Globus pallidus (tissue), 1 donor: Measurements from ENCODE around the gene HES6.

Experiments
- DNase-seq: peaks from one replicate; pipeline ENCODE4 v3.0.0-alpha.2; 2015; ENCODE audit warnings: low spot score

Gene HES6

DNA sequence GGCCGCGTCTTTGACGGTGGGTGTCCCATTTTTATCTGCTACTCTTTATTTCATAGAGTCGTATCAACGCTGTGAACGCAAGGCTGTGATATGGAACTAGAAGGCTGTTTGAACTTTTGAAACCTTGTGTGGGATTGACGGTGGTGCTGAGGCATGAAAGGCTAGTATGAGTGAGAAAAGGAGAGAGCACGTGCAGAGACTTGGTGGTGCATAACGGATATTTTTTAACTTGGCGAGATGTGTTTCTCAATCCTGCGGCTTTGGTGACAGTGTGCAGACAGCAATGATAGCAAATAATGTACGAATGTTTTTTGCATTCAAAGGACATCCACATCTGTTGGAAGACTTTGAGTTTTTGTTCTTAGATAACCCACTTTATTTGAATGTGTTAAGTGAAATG, 6.2 kb downstream of the HES6 start:
- DNase-seq, result no peak

DNA sequence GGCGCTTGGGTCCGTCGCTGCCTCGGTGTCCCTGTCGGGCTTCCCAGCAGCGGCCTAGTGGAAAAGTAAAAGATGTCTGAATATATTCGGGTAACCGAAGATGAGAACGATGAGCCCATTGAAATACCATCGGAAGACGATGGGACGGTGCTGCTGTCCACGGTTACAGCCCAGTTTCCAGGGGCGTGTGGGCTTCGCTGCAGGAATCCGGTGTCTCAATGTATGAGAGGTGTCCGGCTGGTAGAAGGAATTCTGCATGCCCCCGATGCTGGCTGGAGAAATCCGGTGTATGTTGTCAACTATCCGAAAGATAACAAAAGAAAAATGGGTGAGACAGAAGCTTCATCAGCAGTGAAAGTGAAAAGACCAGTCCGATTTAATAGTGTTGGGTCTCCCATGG, 8.0 kb downstream of the HES6 start:
- DNase-seq, result no peak

DNA sequence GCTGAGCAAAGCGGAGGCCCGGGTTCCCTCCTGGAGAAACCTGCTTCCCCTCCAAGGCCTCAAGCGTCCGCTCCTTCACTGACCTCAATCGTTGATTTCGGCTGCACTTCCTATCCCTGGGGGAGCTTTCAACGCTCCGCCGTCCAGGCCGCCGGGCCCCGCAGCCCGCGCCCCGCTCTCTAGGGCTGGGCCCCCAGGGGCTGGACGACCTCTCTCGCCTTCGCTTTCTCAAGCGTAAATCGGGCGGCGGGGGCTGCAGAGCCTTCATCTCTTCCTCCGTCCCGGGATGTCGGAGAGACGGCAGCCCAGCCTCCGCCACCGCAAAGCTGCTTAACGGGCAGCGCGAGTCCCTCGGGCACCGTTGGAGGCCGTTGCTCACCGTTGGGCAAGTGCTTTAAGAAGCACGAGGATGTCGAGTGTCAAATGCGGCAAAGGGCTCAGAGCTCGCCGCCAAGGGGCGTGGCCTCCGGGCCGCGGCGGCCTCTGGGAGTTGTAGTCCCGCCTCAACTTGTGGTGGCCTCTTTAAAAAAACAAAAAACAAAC, 8.5 kb downstream of the HES6 start:
- DNase-seq, result peak; percentile 72

DNA sequence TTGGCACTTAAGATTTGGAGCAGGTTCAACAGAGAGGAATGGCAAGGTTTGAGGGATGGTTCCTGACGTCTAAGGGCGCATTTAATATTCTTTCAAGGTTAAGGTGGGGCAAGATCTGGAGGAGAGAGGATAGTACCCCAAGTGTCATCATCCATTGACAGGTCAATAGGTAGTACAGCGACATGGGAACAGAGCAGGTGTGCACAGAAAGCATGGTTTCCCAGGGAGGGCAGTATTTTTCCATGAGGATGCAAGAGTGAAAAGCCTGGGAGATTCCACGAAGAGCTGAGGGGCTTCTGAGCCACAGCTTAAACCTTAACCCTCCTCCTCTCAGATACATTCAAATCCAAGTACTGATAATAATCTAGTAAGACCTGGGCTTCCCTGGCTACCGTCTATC, 9.1 kb downstream of the HES6 start:
- no peak for DNase-seq

DNA sequence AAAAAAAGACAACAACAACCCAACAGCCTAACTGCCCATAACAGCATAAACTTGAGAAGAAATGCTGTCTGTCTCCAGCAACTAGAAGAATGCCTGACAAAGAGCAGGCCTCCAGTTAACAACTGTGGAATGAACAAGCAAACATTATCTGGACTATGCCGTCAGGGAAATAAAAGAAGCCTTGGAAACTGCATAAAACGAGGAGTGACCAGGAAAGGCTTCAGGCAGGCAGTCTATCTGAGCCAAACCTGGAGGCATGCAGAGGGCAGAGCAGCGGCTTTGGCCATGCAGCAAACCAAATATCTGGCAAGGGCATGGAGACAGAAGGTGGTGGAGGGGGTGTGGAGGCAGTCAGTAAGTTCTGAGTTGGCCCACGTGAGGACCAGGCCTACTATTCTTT, 11.1 kb downstream of the HES6 start:
- no peak for DNase-seq

DNA sequence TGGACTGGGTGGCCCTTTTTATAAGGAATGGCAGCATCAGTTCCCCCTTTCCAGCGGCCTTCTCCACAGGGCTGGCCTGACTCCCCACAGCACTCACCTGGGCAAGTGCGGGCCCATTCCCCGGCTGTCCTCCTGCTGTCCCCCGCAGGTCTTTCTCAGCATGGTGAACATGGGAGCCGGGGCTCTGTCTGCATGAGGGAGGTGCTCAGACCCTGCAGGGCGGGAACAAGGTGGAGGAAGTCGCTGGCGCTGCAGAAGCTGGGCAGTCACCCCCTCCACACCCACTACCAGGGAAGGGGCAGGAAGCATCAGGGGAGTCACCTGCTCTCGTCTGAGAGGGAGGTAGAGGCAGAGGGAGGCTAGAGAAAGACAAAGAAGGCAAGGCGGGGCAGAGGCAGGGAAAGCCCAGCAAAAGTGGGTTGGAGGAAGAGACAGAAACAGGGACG, 12.2 kb downstream of the HES6 start:
- DNase-seq, result no peak

DNA sequence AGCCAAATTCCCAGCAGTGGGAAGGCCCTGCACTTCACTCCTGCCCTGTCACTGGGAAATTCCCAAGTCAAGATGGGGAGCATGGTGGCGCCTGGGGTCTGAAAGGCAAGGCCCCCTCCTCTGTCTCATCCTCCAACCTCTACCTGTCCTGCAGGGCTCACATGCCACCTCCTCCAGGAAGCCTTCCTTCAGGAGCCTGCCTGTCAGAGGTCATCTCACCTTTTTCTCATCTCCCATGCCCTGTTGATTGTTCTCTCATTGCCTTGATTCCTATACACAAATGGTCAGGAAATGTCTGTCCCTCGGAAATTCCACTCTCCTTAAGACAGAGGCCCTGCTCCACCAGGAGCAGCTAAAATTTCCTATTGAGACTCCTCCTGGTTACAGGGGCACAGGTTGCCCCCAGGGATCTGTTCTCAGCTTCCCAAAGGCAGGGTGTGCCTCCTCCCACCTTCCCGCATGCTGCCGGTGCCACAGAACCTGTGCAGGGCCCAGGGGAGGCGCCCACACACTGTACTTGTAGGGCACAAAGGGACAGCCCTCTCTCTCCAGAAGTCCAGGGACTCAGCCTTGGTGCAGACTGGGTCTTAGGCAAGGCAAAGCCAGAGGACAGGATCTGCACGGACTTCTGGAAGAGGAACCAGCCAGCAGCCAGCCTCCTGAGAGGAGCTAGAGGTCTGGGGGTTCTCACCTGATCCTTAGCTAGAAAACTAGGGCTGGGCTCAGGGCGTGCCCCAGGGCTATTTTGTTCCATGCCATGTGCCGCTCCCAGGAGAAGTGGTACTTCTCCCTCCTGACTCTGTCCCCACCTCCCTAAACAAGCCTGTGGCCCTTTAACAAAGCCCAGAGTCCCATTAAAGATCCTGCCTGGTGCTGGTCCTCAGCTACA, 12.9 kb downstream of the HES6 start:
- no peak for DNase-seq

DNA sequence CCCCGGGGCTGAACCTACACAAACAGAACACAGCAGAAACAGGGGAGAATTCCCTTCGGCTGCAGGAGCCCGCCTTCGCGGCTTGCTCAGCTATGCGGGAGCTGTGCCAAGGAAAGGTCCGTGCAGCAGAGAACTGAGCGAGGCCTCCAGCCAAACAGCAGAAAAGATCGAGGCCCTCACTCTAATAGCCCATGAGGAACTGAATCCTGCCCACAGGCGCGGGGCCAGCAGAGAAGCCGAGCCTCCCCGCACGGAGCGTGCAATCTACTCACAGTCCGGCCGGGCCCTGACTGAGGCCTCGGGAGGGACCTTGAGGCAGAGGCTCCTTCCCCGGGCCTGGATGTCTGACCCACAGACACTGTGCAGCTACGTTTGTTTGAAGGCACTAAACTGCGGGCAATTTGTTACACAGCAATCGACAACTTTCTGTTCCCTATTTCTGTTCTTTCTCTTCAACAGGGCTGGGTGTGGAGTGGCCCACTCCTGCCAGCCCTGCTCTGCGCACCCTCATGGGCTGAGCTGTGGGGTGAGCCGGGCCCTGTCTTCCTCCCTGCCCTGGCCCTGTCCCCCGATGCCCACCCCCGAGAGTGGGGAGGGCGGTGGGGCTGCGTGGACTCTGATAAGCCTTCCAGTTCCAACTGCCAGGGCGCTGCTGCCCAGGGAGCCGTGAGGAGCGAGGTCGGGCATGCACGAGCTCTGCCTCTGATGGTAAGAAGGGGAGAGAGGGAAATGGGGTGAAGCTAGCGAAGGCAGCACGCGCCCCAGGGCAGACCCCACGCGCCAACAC, 13.7 kb downstream of the HES6 start:
- no peak for DNase-seq

DNA sequence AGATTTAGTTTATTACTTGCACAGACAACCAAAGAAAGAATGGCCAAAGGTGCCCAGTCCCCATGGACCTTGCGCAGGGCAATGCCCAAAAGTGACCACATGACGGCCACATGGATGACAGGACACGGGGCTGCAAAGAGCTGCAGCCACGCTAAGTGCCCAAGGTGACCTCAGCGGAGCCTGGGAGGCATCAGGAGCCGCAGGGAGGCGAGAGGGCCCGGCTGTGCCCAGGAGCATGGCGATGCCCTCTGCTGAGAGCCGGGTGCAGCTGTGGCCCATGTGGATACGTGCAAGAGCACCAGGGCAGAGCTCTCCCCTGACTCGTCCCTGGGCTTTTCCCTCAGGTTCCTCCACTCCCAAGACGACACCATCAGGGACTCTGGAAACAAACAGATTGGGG, 14.7 kb downstream of the HES6 start:
- no peak for DNase-seq

DNA sequence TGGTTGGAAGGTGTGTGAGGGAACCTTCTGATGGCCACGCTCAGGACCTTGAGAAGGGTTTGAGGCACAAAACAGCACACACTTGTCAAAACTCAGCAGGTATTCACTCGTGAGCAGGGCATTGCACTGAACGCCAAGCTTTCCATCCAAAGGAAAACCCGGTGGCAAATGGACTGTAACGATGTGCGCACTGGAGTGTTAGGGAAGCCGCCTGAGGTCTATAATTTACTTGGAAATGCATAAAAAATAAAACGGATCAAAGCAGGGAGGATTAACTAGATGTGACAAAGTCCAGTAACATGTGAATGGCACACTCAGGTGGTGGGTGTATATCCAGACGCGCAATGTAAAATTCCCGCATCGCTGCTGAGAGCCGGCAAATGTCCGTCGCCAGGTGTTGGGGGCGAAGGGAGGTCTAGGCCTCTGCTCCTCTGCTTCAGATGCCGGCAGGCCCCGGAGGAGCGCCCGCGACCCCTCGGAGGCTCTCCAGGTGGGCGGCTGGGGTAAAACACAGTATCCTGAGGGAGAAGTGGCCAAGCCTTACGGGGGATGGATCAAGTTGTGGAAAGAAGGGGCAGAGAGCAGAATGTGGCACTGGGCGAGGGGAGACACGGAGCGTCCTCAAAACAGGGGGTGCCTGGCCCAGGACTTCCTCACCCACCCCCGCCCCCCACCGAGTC, 15.3 kb downstream of the HES6 start:
- DNase-seq, result no peak

DNA sequence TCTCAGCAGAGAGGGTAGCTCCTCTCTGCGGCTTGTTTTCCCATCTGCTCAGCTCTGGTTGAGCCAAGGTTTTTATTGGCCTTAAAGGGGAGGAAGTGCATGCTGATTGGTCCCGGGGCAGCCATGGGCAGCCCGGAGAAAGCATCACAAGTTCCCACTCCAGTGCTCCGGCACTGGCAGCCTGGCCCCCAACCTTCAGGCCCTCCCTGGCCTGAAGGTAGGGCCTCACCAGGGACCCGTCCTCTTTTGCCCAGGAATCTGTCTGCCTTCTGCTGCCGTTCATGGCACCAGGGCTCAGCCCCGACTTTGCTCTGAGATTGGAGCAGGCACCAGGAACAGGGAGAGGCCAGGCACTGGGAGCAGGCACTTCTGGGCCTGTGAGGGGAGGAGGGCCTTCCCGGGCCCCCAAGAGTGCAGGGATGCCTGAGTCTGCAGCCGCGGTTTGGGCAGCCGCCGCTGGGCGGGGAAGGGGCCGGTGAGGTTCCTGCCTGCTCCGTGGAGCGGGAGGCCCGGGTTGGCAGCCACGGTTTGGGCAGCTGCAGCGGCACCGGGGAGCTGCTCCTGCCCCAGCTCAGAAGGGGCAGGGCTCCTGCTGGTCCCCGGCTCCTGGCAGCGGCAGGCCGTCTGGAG, 18.8 kb downstream of the HES6 start:
- peak; percentile 93 for DNase-seq

DNA sequence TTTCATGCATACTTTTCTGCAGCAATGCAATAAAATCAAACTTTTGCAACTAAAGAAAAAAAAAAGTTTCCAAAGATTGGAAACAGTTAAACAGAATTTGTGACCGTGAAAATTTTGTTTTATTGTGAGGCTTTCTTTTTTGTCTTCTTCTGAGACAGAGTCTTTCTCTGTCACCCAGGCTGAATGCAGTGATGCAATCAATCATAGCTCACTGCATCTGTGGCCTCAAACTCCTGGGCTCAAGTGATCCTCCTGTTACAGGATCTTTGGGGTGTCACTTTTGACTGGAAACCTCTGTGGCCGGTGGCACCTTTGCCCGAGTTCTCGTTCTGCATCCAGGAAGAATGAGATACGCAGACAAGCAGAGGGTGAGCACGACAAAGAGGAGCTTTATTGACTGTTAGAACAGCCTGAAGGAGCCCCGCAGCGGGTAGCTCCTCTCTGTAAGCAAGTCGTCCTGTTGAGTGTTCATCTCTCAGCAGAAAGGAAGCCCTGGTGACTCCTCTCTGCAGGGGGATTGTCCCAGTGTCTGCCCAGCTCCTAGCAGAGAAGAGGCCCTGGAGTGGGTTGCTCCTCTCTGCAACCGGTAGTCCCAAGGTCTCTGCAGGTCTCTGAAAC, 19.5 kb downstream of the HES6 start:
- peak; percentile 62 for DNase-seq

DNA sequence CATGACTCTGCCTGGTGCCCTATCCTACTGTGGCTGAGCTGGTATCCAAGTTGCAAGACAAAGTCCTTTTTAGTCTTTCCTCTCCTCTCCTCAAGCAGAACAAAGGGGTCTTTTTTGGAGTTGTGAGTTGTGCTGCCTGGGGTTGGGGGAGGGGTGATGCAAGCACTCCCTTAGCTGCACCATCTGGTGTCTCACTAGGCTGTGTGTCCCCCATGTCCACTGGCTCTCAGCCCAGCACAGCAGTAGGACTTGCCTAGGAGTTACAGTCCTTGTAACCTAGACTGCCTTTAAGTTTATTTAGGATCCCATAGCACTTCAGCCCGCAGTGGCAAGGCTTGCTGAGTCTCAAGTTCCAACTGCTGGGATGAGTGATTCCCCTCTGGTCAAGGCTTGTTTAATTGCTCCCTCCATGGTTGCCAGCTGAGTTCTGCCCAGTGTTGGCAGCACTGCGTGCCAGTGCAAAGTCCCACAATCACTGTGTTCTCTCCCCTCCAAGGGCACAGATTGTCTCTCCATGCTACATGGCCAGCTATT, 23.1 kb downstream of the HES6 start:
- DNase-seq, result peak; percentile 99

DNA sequence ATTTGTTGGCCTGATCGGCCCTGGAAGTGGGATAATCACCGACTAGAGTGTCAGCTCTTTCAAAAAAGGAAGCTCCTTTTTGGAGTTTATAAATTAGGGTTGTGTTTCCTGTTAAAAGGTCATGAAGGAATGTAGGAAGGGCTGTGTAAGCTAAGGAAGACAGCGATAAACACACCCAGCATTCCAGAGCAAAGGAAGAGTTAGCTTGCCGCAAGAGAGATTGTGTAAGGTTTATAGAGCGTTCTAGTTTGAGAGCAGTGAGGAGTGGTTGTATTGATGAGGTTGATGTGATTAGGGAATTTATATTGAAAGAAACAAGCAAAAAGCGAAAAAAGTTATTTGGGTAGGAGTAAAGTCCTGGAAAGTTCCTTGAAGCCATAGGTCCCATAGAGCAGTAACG, 32.8 kb downstream of the HES6 start:
- DNase-seq, result no peak

DNA sequence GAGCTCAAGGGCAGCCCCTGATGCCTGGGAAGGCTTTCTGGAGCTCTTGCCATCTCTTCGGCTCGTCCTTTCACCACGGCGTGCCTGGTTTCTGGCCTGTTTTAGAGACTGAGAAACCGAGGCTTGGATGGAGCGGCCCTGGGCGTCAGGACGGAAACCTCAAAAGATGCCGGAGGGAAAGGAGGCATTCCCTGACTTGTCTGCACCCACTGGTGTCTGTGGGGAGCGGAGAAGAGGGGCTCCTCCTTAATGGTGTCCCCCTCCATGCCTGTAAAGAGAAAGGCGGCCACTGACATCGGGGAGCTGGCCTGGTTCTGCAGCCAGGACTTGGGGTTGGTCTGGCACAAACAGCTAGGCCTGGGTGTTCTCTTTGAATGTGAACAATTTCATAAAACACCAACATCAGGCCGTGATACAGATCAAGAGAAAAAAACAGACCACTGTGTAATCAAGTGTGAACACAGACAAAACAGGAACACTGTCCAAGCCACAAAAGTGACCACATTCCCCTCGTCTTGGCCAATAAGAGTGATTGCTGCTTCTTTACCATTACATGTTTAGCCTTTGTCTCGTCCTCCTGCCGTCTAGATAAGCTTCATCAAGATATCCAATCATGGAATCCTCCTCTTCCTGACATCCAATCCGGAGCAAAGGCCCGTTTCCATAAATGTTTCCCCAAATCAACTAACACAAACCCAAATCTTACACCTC, 35.7 kb downstream of the HES6 start:
- DNase-seq, result no peak

DNA sequence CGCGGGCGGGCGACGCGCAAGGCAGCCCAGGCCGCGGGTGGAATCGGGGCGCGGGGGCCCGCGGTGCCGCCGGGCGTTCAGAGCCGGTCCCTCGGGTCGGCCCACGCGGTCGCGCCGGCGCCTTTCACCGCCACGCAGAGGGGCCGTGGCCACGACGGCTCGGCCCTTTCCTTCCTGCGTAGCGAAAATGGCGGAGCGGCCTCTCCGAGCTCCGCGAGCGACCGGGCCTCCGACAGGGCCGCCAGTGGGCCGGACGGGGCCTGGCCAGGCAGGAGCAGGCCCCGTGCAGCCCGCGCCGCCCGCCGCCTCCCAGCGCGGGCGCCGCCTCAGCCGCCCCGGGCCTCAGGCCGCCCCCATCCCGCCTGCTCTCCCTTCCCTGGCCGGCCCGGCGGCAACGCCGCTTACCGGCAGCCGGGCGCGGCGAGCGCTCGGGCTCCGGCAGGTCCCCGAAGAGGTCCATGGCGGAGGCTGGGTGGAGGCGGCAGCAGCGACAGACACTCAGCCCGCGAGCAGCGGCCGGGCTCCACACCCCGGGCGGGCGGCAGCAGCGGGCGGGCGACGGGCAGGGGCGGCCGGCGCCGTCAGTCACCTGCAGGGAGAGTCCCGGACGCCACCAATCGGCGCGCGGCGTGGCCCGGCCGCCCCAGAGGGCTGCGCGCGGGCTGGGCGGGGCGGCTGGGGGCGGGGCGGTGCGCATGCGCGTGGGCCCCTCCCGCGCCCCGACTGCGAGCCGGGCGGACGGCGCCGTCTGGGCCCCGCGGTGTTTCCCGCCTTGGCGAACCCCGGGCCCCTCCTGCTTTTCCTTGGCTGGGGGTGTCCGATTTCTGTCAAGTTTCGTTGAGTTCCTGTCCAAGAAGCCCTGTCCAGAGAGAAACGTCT, 36.5 kb downstream of the HES6 start, which contains the start of gene ILKAP:
Gene ILKAP (minus strand): TSS at position 602 of the 879 bp plus-strand sequence. CDS start 142 bp downstream, at position 460.
- DNase-seq, result peak; percentile 88

DNA sequence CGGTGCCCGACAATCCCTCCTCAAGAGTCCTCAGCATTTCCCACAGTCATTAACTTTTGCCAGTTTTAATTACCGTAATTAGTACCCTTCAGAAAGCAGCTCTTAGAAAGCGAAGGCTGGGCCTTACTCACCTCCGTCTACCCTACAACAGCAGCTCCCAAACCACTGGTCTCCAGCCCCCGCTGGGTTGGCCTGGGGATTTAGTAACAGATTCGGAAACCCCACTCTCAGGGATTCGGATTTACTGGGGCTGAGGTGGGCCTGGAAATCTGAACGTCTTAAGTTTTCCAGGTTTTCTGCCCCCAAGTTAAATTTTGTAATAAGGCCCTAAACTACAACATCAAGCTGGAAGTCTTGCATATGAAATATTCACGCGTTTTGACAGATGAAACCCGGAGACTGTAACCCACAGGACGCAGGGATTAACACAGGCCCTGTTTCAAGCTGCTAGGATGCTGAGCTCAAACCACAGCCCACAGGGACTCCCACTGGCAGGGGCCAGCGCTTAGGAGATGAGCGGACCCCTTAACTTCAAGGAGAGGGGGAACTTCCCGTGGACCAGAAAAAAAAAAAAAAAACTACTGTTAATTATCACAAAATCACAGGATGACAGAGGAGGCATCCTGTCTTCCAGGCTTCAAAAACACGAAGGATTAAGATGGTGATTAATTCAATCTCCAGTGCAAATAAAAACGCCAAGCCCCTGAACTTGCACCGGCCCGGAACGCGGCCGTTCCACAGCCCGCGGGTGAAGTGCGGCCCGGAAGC, 37.3 kb downstream of the HES6 start:
- no peak for DNase-seq

DNA sequence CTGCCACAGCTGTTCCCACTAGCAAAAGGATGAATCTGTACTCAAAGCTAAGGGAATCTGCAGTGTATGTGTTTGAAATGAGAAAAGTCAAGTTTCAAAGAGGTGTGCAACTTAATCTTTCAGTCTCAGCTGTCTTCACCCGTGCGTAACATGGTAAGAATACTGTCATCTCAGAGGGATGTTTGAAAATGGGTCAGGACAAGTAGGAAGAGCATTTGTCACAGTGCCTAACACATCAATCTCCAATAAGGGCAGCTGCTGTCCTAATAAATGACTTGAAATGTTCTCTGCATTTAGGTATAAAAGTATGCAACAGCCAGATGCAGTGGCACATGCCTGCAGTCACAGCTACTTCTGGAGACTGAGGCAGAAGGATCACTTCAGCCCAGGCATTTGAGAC, 49.4 kb downstream of the HES6 start:
- no peak for DNase-seq
